ENCODE measurements around the gene KCNIP1.

Gene KCNIP1

DNA sequence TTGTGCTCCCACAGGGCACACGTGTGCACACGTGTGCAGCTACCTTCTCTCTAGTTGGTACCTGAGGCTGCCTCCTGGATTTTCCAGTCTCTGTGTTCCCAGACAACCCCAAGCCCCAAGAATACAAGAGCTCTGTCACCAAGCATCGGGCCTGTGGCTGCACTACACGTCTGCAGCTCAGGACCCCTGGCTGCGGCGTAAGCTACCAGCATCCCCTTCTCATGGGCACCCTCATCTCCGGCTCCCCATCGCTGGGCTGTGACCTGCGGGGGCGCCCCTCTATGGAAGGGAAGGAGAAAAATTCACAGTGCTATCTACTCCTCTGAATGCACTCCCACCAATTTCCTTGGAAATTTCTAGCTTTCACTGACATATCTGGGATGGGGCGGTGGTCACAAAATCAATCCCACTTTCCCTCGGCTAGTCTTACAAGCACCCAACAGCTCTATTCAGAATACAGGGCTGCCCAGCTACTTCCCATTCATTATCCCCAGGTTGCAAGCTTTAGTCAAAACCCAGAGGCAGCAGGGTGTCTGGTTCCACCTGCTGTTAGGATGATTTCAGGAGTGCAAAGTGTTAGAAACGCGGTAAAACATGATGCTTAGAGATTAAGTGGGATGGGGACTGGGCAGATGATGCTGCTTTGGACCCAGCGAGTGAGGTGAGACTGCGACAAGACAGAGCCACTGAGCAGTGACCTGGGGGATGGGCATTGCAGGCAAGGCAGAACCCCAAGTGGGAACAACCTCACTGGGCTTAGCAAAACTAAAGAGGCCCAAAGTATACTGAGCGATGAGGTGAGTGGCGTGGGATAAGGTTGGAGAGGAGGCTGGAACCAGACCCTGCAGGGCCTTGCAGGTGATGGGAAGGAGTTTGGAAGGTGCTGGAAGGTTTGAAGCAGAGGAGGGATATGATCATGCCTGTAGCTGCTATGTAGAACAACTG is 121.7 kb downstream of the KCNIP1 start:
- in situ Hi-C loops (cut with HindIII; ENCODE audit: low sequenced_read_pairs), result no loop called here

DNA sequence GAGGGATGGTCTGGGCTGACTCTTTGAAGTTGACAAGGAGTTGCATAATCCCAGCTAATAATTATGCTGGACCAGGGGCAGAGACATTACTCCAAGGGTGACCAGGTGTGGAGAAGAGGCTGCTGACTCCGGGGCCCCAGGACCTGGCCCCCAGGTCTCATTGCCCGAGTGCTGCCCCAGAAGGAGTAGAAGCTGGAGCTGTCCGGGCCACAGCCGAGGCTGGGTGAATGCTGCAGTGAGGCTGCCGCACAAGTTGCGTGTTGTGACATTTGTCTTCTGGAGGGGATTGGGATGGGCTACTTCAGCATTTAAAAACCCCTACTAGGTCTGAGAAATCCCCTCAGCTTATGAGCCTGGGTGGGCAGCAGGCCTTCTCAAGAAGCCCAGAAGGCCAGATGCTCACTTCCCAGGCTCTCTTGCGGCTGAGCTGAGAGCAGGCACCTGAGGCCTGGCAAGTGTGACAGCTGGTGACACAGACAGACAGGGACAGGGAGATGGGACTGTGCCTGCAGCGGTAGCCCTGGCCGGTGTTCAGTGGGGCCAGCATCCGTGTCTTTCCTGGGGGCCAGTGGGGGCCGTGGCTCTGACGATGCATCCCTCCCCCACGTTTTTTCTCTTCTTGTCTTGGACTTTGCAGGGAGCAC is 122.8 kb downstream of the KCNIP1 start:
- in situ Hi-C loops (cut with HindIII; ENCODE audit: low sequenced_read_pairs), result no loop called here

DNA sequence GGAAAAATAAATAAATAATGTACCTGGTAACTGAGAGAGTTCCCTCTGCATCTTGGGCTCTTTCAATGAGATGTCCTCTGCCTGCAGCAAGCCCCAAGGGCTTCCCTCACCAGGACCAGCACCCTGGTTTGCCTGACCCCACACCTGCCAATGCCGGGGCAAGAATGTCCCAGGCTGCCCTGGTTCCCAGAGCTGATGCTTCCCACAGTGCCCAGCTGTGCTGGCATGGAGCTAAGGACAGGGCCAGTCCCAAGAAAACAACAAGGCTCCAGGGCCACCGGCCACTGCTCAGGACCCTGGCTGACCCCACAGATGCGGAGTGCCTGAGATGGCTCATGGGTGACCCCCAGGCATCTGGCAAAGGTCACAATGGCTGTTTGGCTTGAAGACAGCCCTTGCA is 123.5 kb downstream of the KCNIP1 start:
- in situ Hi-C loops (cut with HindIII; ENCODE audit: low sequenced_read_pairs), result no loop called here

DNA sequence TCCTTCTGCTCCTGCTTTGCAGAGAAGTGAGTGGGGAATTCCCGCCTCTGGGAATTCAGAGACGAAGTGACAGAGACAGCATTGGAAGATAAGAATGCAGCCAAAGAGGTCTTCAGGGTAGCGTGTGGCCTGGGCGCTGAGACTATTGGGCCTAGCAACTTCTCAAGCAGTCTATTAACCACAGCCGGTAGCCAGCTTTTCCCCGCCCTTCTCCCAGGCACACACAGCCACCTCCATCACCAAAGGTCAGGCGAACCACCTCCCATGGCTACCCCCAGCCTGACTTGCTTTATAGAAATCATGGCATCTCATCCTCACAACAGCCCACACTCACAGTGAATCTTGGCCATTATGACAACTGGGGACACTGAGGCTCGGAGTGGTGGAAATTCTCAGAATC is 124.2 kb downstream of the KCNIP1 start:
- in situ Hi-C loops (cut with HindIII; ENCODE audit: low sequenced_read_pairs), result no loop called here

DNA sequence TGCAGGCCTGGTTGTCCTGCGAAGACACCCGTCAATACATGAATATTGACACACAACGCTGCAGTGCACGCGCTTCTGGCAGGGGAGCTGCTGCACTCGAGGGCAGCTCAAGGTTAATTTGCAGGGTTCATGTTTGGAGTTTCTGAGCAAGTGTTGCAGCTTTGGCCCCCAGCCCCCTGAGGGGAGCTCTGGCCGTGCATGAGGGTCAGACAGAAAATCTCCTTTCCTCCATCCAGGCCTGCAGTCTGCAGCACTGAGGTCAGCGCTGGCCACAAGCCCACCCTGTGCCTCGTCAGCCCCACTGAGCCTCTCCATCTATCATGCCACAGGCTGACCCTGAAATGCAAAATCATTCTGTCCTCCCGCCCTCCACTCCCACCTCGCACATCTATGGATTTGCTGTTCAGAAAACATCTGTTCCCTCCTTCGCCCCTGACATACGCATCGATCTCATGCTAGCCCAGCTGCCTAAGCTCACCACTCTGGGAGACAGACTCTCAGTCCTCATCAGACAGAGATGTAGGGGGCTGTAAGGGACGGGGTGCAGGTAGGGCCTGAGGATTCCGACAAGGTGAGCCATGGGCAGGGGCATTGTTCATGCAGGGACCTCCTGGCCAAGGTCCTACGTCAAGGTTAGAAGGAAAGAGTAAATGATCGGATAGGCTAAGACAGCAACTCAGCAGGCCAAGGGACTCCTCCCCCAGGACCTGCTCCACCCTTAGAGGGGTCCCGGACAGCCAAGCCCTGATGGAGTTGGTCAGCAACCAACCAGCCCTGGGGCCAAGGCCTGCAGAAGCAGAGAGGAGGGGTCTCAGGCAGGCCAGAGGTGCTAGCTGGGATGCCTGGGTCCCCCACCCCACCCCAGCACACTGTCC is 125.1 kb downstream of the KCNIP1 start:
- in situ Hi-C loops (cut with HindIII; ENCODE audit: low sequenced_read_pairs), result no loop called here

DNA sequence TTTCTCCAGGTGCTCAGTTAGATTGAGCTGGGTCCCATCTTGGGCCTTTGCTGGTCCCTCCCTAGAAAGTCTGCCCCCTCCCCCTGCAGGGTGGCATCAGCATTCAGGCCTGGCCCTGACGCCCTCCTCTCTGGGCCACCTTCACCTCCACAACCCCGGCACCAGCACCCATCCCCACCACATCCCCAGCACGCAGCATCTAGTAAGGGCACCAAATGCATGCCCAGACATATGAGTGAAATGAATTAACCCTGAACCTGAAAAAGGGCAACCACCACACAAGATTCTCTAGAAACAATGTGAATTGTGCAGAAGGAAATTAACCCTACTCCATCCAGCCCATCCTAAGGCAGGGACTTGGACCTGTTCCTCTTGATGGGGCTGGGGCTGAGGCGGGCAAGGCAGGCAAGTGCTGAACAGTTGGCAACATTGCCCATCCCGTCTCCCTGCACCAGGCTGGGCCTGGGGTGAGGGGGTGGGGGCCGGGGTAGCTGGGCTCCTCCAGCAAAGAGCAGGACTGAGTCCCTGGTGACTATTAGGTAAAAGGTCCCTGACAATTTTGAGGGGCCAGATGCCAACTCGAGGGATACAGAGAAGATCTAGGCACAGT is 125.9 kb downstream of the KCNIP1 start:
- in situ Hi-C loops (cut with HindIII; ENCODE audit: low sequenced_read_pairs), result no loop called here

DNA sequence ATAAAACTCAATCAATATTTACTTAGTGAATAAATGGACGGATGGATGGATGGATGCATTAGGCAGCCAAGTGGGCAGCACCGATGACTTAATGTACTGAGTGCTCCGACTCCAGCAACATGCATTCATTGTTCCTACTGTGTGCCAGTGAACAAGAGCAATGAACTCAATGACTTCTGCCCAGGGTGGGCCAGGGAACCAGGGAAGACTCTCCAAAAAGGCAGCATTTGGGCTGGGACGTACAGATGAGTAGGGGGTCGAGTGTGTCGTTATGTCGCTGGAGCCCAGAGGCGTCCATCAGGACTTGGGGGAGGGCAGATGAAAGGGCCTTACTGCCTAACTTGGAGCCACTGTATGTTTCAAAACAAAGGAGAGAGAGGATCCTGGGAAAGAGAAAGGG is 126.4 kb downstream of the KCNIP1 start:
- in situ Hi-C loops (cut with HindIII; ENCODE audit: low sequenced_read_pairs), result no loop called here

DNA sequence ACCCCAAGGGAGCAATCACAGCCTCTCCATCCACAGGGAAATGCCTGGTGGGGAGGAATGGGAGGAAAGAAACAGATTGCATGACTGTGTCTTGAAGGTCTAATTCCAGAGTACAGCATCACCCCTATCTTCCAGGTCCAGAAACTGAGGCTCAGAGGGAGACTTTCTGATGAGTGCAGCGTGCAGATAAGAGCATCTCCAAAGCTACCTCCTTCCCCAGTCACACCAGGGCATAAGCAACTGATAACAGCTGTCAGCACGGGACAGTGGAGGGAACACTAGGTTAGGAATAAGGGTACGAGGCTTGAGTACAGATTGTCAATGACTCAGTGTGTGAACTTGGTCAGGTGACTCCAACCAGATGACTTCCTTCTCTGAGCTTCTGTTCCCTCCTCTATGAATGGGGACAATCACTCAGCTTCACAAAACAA is 126.9 kb downstream of the KCNIP1 start:
- in situ Hi-C loops (cut with HindIII; ENCODE audit: low sequenced_read_pairs), result no loop called here

DNA sequence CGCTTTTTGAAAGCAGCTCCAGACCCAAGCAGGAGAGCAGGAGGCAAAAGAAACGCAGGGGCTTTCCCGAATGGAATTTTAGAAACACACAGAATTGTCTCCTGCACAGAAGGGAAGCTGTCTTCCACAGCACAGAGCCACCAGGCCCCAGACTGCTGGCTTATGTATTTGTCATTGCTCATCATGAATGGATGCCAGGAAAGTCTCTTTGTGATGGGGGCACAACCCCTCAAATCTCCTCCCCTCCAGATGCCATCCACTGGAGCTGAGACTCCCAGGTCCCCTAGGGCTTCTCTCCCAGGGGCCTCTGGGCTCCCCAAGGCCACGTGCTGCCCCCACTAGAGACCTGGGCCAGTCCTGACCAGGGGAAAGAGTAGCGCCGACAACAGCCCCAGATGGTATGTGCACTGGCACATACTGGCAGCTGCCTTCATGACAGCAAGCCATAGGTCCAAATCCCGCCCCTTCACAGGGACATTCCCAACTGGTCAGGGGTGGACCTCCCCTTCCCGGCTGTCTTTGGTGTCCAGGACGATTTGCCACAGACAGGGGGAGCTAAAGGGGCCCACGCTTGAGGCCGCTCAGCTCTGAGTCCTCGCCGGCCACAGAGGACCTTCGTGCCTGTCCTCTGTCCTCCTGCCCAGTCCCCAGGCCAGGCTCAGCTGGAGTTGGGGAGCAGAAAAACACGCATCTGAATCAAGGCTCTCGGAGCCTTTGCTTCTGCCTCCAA is 127.8 kb downstream of the KCNIP1 start:
- in situ Hi-C loops (cut with HindIII; ENCODE audit: low sequenced_read_pairs), result no loop called here

DNA sequence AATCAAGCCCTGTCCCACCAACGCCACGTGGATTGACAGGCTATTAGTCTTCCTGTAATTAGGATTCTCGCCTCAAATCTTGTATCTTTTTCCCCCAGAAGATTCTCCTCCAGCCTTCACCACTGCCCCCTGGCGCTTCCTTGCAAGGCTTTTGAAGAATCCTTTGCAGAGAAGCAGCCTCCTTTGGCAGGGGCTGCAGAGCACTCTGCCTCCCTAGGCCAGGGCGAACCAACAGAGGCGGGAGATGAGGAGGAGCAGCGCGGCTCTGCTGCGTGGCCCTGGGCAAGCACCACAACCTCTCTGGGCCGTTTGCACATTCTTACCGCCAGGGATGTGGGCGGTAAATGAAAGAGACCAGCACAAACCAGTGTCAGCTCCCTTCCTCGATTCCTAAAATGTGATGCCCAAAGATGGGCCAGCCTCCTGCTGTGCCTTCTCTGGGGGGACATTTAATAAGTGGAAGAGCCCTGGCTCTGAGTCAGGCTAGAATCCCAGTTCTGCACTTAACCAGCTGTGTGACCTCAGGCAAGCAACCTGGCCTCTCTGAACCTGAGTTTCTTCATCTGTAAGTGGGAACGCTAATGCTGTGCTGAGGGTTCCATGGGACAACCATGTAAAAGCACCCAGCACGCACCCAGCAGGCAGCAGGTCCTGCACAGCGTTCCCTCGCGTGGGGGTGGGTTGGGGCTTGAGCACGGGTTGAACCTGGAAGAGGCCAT is 128.6 kb downstream of the KCNIP1 start:
- in situ Hi-C loops (cut with HindIII; ENCODE audit: low sequenced_read_pairs), result no loop called here

DNA sequence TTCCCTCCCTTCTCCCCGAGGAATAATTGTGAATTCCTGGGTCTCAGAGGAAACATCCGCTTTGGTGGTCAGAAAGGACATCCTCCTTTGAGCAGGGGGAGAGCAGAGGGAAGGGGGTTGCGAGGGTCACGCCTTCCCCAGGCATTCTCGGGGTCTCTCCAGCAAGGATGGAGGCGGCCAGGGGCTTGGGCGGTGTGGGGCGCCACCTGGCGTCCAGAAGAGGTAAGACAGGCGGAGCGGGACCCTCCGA is 129.1 kb downstream of the KCNIP1 start:
- in situ Hi-C loops (cut with HindIII; ENCODE audit: low sequenced_read_pairs), result no loop called here

DNA sequence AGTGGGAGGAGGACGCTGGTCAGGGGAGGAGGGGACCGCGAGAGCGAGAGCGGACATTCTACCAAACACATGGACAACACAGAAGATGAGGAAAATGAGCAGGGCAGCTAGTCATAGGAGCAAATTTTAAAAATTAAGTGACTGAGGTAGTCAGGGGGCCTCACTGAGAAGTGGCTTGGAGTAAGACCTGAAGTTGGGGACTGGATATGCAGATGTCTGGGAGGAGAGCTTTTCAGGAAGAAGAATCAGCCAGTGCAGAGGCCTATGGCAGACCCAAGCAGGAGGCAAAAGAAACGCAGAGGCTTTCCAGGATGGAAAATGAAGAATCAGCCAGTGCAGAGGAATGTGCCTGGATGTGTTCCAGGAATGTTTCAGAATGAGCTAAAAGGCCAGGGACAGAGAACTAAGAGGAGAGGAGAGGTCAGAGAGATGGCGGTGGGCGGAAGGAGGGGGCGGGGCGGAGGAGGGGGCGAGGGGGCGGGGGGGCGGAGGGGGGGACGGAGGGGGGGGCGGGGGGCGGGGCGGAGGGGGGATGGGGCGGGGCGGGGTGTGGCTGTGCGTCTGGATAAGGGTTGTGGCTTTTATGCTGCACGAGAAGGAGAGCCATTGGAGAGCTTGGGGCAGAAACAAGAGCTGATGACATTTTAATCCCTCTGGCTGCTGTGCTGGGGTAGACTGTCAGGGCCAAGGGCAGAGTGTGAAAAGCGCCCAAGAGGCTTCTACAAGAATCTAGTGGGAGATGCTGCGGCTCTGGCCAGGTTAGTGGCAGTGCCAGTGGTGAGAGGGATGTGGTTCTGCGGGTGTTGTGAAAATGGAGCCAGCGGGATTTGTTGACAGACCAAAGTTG is 129.6 kb downstream of the KCNIP1 start:
- in situ Hi-C loops (cut with HindIII; ENCODE audit: low sequenced_read_pairs), result no loop called here

DNA sequence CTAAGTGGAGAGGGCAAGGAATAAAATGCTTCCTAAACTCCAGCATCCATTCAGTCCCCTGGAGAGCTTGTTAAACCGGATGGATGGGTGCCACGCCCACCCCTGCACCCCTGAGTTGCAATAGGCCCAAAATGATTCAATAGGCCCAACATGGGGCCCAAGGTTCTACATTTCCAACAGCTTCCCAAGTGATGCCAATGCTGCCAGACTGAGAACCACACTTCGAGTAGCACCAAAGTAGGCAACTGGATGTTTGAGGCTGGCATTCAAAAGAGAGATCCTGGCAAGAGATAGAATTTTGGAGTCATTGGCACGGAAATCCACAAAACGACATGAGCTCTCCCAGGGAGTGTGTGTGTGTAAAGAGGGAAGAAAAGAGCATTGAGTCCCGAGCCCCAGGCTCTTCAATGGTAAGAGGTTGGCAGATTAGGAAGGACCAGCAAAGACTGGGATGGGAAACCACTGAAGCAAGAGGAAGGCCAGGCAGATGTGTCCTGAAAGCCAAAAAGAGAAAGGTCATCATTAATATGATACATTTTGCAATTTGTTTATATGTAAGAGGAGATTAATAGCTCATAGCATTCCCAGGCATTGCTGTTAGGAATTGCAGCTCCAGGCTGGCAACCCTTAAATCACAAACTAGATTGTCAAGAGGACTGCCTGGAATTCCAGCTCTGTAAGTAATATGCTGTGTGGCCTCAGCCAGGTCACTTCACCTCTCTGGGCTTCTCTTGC is 130.6 kb downstream of the KCNIP1 start:
- in situ Hi-C loops (cut with HindIII; ENCODE audit: low sequenced_read_pairs), result no loop called here

DNA sequence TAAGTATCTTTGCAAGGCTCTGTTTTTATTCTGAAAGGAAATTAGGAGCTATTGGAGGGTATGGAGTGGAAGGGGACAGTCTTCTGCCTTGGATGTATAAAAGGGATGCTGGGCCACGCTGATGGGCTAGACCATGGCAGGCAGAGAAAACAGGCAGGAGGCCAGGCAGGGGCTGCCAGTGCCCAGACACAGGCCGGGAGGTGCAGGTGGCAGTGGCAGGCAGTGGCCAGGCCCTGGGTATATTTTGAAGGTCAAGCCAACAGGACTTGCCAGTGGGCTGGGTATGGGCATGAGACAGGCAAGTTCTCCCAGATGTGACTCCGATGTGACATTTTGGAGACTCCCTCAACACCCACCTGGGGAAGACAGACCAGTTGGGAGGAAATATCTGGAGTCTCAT is 131.9 kb downstream of the KCNIP1 start:
- in situ Hi-C loops (cut with HindIII; ENCODE audit: low sequenced_read_pairs), result no loop called here

DNA sequence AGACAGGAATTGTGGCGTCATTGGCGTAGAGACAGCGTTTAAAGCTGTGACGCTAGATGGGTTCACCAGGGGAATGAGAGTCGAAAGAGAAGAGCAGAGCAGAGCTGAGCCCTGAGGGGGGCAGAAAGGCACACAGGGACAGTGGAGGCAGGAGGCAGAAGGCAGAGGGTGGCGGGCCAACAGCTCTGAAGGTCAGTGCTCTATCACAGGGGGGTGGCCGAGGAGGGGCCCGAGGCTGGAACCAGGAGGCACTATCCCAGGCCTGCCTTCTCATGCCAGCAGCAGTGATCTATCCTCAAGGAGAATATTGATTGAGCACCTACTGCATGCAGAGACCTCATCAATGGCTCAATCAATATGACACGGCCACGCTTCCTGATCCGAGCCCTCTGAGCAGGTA is 132.4 kb downstream of the KCNIP1 start:
- in situ Hi-C loops (cut with HindIII; ENCODE audit: low sequenced_read_pairs), result no loop called here

DNA sequence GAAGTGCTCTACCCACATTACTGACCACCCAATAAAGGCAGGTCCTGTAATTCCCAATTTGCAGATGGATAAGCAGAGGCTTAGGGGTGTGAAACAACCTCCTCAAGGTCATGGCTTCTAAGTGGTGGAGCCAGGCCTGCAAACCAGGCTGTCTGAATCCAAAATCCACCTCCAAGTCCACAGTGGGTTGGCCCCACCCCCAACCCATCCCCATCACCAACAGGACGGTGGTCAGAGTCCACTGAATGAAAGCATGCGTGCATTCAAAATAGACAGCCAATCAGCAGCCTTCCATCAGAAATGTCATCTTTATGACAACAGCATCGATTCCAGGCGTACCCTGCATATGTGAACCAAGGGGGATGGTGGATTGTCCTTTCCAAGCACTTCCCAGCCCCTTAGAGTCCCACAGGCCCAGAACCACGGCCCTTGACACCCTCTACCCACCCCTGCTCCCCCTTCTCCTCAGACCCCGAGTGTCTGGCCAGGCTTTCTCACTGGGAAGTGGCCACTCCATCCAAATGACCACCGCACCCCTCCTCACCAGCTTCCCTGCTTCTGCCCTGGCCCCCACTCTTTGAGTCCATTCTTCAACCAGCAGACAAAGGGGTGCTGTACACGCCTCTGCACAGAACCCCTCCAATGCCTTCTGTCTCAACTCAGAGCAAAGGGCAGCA is 133.1 kb downstream of the KCNIP1 start:
- in situ Hi-C loops (cut with HindIII; ENCODE audit: low sequenced_read_pairs), result no loop called here

DNA sequence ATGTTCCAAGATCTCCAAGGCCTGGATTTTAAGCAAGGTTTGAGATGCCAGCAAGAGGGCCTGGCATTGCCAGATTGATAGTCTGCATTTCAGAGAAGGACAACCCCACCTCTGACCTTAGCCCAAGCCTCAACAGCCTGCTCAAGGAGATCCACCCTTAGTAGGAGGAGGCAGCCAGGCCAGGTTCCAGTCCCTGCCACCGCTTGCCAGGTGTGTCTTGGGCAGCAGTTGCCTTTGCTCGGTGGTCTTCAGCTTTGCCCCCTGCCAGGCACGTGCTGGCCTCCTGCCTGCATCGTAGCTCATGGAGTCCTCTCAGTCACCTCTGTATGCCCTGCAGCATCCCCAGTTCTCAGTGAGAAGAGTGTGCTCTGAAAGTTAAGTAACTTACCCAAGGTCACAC is 134.2 kb downstream of the KCNIP1 start:
- in situ Hi-C loops (cut with HindIII; ENCODE audit: low sequenced_read_pairs), result no loop called here

Data from DLD1 (cell line).